IMR-90 (cell line): ENCODE measurements around the gene EXOSC3. TPM values are rescaled to one million over a fixed set of nuclear protein-coding genes. Genes with fewer than 3 reads are reported as not detected.

Source experiments
- ATAC-seq: fragments of 200-7000 bp; cut with Tn5 transposase; 2 replicates; pipeline ENCODE4 v1.9.1; 2020; ENCODE audit warnings: low read depth, mild to moderate bottlenecking, moderate library complexity
- BruUV-seq: library from RNA; stranded (reverse); fragments of 400-500 nt; replicated peaks from 2 replicates; lab custom pipeline; 2021; lab: Mats Ljungman, UMichigan
- CTCF ChIA-PET: fragments of 300-600 bp; formaldehyde crosslinking; extraction: SDS; loops from one replicate; lab custom pipeline; 2021; ENCODE audit warnings: antibody characterized with exemption; lab: Yijun Ruan, JAX
- POLR2A ChIA-PET: fragments of 300-600 bp; sonication (Branson Sonifier 250); formaldehyde crosslinking; loops from one replicate; lab custom pipeline; 2022; ENCODE audit warnings: antibody characterized with exemption; ENCODE audit not compliant: unreplicated experiment; lab: Charles Lee
- DNase-seq: peaks from one replicate; pipeline ENCODE4 v3.0.0; 2013
- H2AFZ ChIP-seq: replicated peaks from 2 replicates; pipeline ENCODE3; 2013; ENCODE audit warnings: low read length, mild to moderate bottlenecking; ENCODE audit not compliant: poor library complexity
- H2AK5ac ChIP-seq: 2 replicates; pipeline ENCODE4 v1.6.1; 2013; ENCODE audit warnings: low read depth, low read length, inconsistent platforms
- H2AK9ac ChIP-seq: replicated peaks from 2 replicates; pipeline ENCODE3; 2013; ENCODE audit warnings: mild to moderate bottlenecking, low read depth, low read length, moderate library complexity; ENCODE audit not compliant: poor library complexity
- H2BK120ac ChIP-seq: 2 replicates; pipeline ENCODE4 v1.6.1; 2013; ENCODE audit warnings: low read depth, low read length, inconsistent platforms
- H2BK15ac ChIP-seq: 3 replicates; pipeline ENCODE4 v1.6.1; 2013; ENCODE audit warnings: low read depth, low read length, inconsistent platforms
- H2BK20ac ChIP-seq: 2 replicates; pipeline ENCODE4 v1.6.1; 2013; ENCODE audit warnings: low read depth, mild to moderate bottlenecking, inconsistent platforms, low read length, moderate library complexity
- H2BK5ac ChIP-seq: 2 replicates; pipeline ENCODE4 v1.6.1; 2013; ENCODE audit warnings: mild to moderate bottlenecking, low read depth, low read length, inconsistent platforms; ENCODE audit not compliant: poor library complexity, severe bottlenecking
- H3K14ac ChIP-seq: replicated peaks from 2 replicates; pipeline ENCODE4 v1.6.1; 2013; ENCODE audit warnings: low read depth, low read length, inconsistent platforms
- H3K18ac ChIP-seq: 2 replicates; pipeline ENCODE4 v1.6.1; 2013; ENCODE audit warnings: low read depth, low read length, control low read depth
- H3K23ac ChIP-seq: 2 replicates; pipeline ENCODE4 v1.6.1; 2013; ENCODE audit warnings: low read depth, low read length, inconsistent platforms
- H3K27ac ChIP-seq: 2 replicates; pipeline ENCODE4 v1.5.1; 2013; ENCODE audit warnings: mild to moderate bottlenecking, control low read depth, low read length; ENCODE audit not compliant: insufficient read depth
- H3K27me3 ChIP-seq: 2 replicates; pipeline ENCODE4 v1.6.1; 2013; ENCODE audit warnings: low read length; ENCODE audit not compliant: control insufficient read depth, insufficient read depth
- H3K36me3 ChIP-seq: 2 replicates; pipeline ENCODE4 v1.6.1; 2013; ENCODE audit warnings: low read length, mixed read lengths; ENCODE audit not compliant: control insufficient read depth, insufficient read depth
- H3K4ac ChIP-seq: 2 replicates; pipeline ENCODE4 v1.6.1; 2013; ENCODE audit warnings: low read depth, low read length, inconsistent platforms
- H3K4me1 ChIP-seq: 2 replicates; pipeline ENCODE4 v1.6.1; 2013; ENCODE audit warnings: low read length, mixed read lengths; ENCODE audit not compliant: control insufficient read depth, insufficient read depth
- H3K4me2 ChIP-seq: 2 replicates; pipeline ENCODE4 v1.6.1; 2013; ENCODE audit warnings: low read depth, mild to moderate bottlenecking, control low read depth, low read length, moderate library complexity
- H3K4me3 ChIP-seq: 2 replicates; pipeline ENCODE4 v1.5.1; 2013; ENCODE audit warnings: low read depth, mild to moderate bottlenecking, control low read depth, low read length, moderate library complexity; ENCODE audit not compliant: insufficient read depth
- H3K56ac ChIP-seq: 2 replicates; pipeline ENCODE4 v1.6.1; 2013; ENCODE audit warnings: low read length, inconsistent platforms; ENCODE audit not compliant: insufficient read depth; ENCODE audit errors: extremely low read depth
- H3K79me1 ChIP-seq, 2 experiments: 2 replicates each; pipeline ENCODE4 v1.6.1; 2013; ENCODE audit warnings: low read length in 2 of 2, inconsistent platforms in 1 of 2, low read depth in 1 of 2
- H3K9ac ChIP-seq: 2 replicates; pipeline ENCODE4 v1.6.1; 2013; ENCODE audit warnings: low read depth, low read length, control low read depth
- H3K9me1 ChIP-seq: 2 replicates; pipeline ENCODE4 v1.6.1; 2013; ENCODE audit warnings: low read length, inconsistent platforms; ENCODE audit not compliant: insufficient read depth
- H3K9me3 ChIP-seq: 2 replicates; pipeline ENCODE4 v1.6.1; 2013; ENCODE audit warnings: low read length; ENCODE audit not compliant: control insufficient read depth, insufficient read depth
- H4K20me1 ChIP-seq: 2 replicates; pipeline ENCODE4 v1.6.1; 2013; ENCODE audit warnings: low read length, inconsistent platforms; ENCODE audit not compliant: insufficient read depth
- H4K5ac ChIP-seq: 2 replicates; pipeline ENCODE4 v1.6.1; 2013; ENCODE audit warnings: mild to moderate bottlenecking, low read depth, low read length, control low read depth
- H4K8ac ChIP-seq, 2 experiments: 2 replicates each; pipeline ENCODE4 v1.6.1; 2013; ENCODE audit warnings: low read depth in 2 of 2, low read length in 2 of 2, control low read depth in 1 of 2, inconsistent platforms in 1 of 2
- H4K91ac ChIP-seq: 2 replicates; pipeline ENCODE4 v1.6.1; 2013; ENCODE audit warnings: low read depth, low read length, inconsistent platforms; ENCODE audit not compliant: insufficient read depth
- BHLHE40 ChIP-seq: fragments of 150-350 bp; IDR thresholded peaks from 2 replicates; pipeline ENCODE4 v1.6.1; 2016; ENCODE audit warnings: mild to moderate bottlenecking, low read depth, low read length
- CHD1 ChIP-seq: IDR thresholded peaks from 2 replicates; pipeline ENCODE4 v1.6.1; 2012; ENCODE audit warnings: low read depth, low read length, improper control_type of control experiment
- ELK1 ChIP-seq: fragments of 150-350 bp; IDR thresholded peaks from 2 replicates; pipeline ENCODE4 v1.6.1; 2016; ENCODE audit warnings: low read depth, mild to moderate bottlenecking, low read length, moderate library complexity, borderline replicate concordance
- FOS ChIP-seq: fragments of 150-350 bp; IDR thresholded peaks from 2 replicates; pipeline ENCODE4 v1.6.1; 2016; ENCODE audit warnings: low read depth, low read length
- MAZ ChIP-seq: IDR thresholded peaks from 2 replicates; pipeline ENCODE4 v1.6.1; 2012; ENCODE audit warnings: low read depth, mild to moderate bottlenecking, low read length, improper control_type of control experiment, moderate library complexity, borderline replicate concordance
- MXI1 ChIP-seq: IDR thresholded peaks from 2 replicates; pipeline ENCODE4 v1.6.1; 2012; ENCODE audit warnings: low read depth, mild to moderate bottlenecking, low read length, moderate library complexity, borderline replicate concordance
- NFE2L2 ChIP-seq: fragments of 150-350 bp; IDR thresholded peaks from 2 replicates; pipeline ENCODE4 v1.6.1; 2016; ENCODE audit warnings: low read depth, mild to moderate bottlenecking, low read length
- POLR2A ChIP-seq: IDR thresholded peaks from 2 replicates; pipeline ENCODE4 v1.6.1; 2012; ENCODE audit warnings: mild to moderate bottlenecking, low read depth, low read length
- RAD21 ChIP-seq: IDR thresholded peaks from 2 replicates; pipeline ENCODE4 v1.6.1; 2012; ENCODE audit warnings: low read length, improper control_type of control experiment
- RCOR1 ChIP-seq: IDR thresholded peaks from 2 replicates; pipeline ENCODE4 v1.6.1; 2012; ENCODE audit warnings: mild to moderate bottlenecking, low read length, improper control_type of control experiment; ENCODE audit not compliant: insufficient replicate concordance
- RFX5 ChIP-seq: IDR thresholded peaks from 2 replicates; pipeline ENCODE4 v1.8.0; 2012; ENCODE audit warnings: low read depth, mild to moderate bottlenecking, low read length, moderate library complexity
- SMC3 ChIP-seq: fragments of 150-350 bp; IDR thresholded peaks from 2 replicates; pipeline ENCODE4 v1.6.1; 2016; ENCODE audit warnings: low read depth, mild to moderate bottlenecking, antibody characterized with exemption, low read length, moderate library complexity
- USF2 ChIP-seq: fragments of 150-350 bp; IDR thresholded peaks from 2 replicates; pipeline ENCODE4 v1.6.1; 2017; ENCODE audit warnings: mild to moderate bottlenecking, antibody characterized with exemption, low read length, low read depth
- WGBS, 2 experiments: methylation state at CpG; one replicate each; pipeline versions ENCODE4 v1.1.5 to v1.1.7; 2013; ENCODE audit warnings: missing lambda C conversion rate in 2 of 2; ENCODE audit not compliant: insufficient read length in 1 of 2; ENCODE audit errors: extremely low coverage in 2 of 2; 5-methylcytosine and 5-hydroxymethylcytosine counted together
- dilution Hi-C: fragments of 300-500 bp; cut with HindIII; formaldehyde crosslinking; loops from one replicate; pipeline ENCODE4 v1.14.3; 2018; ENCODE audit warnings: low sequenced_read_pairs; ENCODE audit not compliant: unreplicated experiment
- in situ Hi-C: fragments of 300-500 bp; cut with MboI; formaldehyde crosslinking; loops from 3 replicates; pipeline ENCODE4 v1.14.3; 2019; ENCODE audit warnings: low sequenced_read_pairs, inconsistent platforms, mixed read lengths
- intact Hi-C: fragments of 100-400 bp; cut with micrococcal nuclease; formaldehyde crosslinking; loops from 2 replicates; pipeline ENCODE4 v1.10.0; 2022
- polyA plus RNA-seq, 3 experiments: library from polyadenylated mRNA; depleted of rRNA; stranded (reverse); fragments of >200 nt; gene quantifications; 2 replicates each; pipeline ENCODE4 v1.2.3, GENCODE V29; 2012; ENCODE audit warnings: low replicate concordance in 1 of 3
- total RNA-seq: library from RNA; depleted of rRNA; stranded (reverse); fragments of >200 nt; gene quantifications from 2 replicates; pipeline ENCODE4 v1.2.3, GENCODE V29; 2012

EXOSC3 gene
- total and polyA plus RNA-seq, 2 of the 4 experiments (the other 2 are of a cell fraction): 27.1 to 28.9 TPM

- no peak overlapping the region for H3K23ac ChIP-seq
- no peak overlapping the region for H3K14ac ChIP-seq
- no peak overlapping the region for H2BK120ac ChIP-seq
- H3K4ac ChIP-seq: no peak overlapping the region
- H3K18ac ChIP-seq: no peak overlapping the region
- H2AFZ ChIP-seq: no peak overlapping the region
- no peaks in the 10 kb centered on the region for H3K9me3 ChIP-seq
- H3K27me3 ChIP-seq: no peaks in the 10 kb centered on the region
- BruUV-seq: no TSS peak
- no peak overlapping the region for H2BK5ac ChIP-seq
- no peak overlapping the region for H4K8ac ChIP-seq
- no peak overlapping the region for H4K91ac ChIP-seq
- H3K27ac ChIP-seq: no peak overlapping the region
- no peak for ATAC-seq
- peaks cover 4% of the 10 kb centered on the region for H3K36me3 ChIP-seq
- no peak for DNase-seq
- peaks cover 23 to 26% of the 10 kb centered on the region in 2 experiments for H3K79me1 ChIP-seq
- in situ Hi-C loops: no loop called here
- peaks cover 5% of the 10 kb centered on the region; the same call in 1 of the 2 replicates for H4K20me1 ChIP-seq
- H3K4me2 ChIP-seq: no peak overlapping the region
- intact Hi-C loops: no loop called here
- peaks cover 8% of the 10 kb centered on the region for H3K9me1 ChIP-seq
- no peak overlapping the region for H2BK15ac ChIP-seq
- dilution Hi-C loops: no loop called here
- no peak overlapping the region for H3K9ac ChIP-seq
- ChIA-PET POLR2A (no interaction called here), CTCF (no interaction called here)
- peaks cover 11% of the 10 kb centered on the region for H3K4me1 ChIP-seq
- H2AK9ac ChIP-seq: no peak overlapping the region
- no peak overlapping the region for H2BK20ac ChIP-seq
- WGBS, 2 experiments: 70% methylated on average over 2 of the region's 3 CpGs; no CpG with 5 or more reads in 1 of the 2 experiments
- no peak overlapping the region for H4K5ac ChIP-seq
- no peak overlapping the region for H3K56ac ChIP-seq
- no peak overlapping the region for H3K4me3 ChIP-seq
- TF ChIP-seq NFE2L2 (no peak), FOS (no peak), POLR2A (no peak), MXI1 (no peak), USF2 (no peak), CHD1 (no peak), RFX5 (no peak), RCOR1 (no peak), SMC3 (no peak), BHLHE40 (no peak), MAZ (no peak), RAD21 (no peak), ELK1 (no peak)
- H2AK5ac ChIP-seq: no peak overlapping the region
Measured at GRCh38 chr9:37758747-37759146, 26.1 kb downstream of the EXOSC3 start.
